Activated B cell treated with CpG ODN at 0.5 μM for 24 hours (primary cell): Measurements from ENCODE around the gene USPL1. TPM values are rescaled to one million over a fixed set of nuclear protein-coding genes. Genes with fewer than 3 reads are reported as not detected.
"Not testable (repeated sequence)": the region's sequence is repeated elsewhere in the genome, so short reads cannot be mapped to it uniquely, and the experiment has no call there.

Experiments used
- ATAC-seq: fragments of 200-7000 bp; cut with Tn5 transposase; one replicate; pipeline ENCODE4 v1.10.0; 2021; ENCODE audit warnings: low read depth, mild to moderate bottlenecking, moderate library complexity
- CTCF ChIA-PET: fragments of 350-600 bp; sonication (Branson Sonifier 250); formaldehyde crosslinking; loops from one replicate; lab custom pipeline; 2021; ENCODE audit warnings: antibody characterized with exemption; lab: Charles Lee
- POLR2A ChIA-PET: fragments of 350-600 bp; sonication (Branson Sonifier 250); formaldehyde crosslinking; loops from one replicate; lab custom pipeline; 2021; ENCODE audit warnings: antibody characterized with exemption; lab: Charles Lee
- DNase-seq: peaks from one replicate; pipeline ENCODE4 v3.0.0; 2022
- H3K27ac Mint-ChIP-seq: one replicate; pipeline ENCODE4 v1.8.0; 2020; ENCODE audit warnings: mixed read lengths
- H3K27me3 Mint-ChIP-seq: one replicate; pipeline ENCODE4 v1.8.0; 2021; ENCODE audit warnings: mixed read lengths
- H3K36me3 Mint-ChIP-seq: one replicate; pipeline ENCODE4 v1.8.0; 2021; ENCODE audit warnings: low read depth, mixed read lengths
- H3K4me1 Mint-ChIP-seq: one replicate; pipeline ENCODE4 v1.8.0; 2021; ENCODE audit warnings: mixed read lengths
- H3K4me3 Mint-ChIP-seq: one replicate; pipeline ENCODE4 v1.8.0; 2020; ENCODE audit warnings: mild to moderate bottlenecking, mixed read lengths
- H3K9me3 Mint-ChIP-seq: one replicate; pipeline ENCODE4 v1.8.0; 2020; ENCODE audit warnings: mixed read lengths
- intact Hi-C: fragments of 100-400 bp; cut with micrococcal nuclease; formaldehyde crosslinking; loops from one replicate; pipeline ENCODE4 v1.15.1; 2024
- total RNA-seq: library from RNA; stranded (reverse); gene quantifications from 2 replicates; pipeline ENCODE4 v1.2.3, GENCODE V29; 2022
- TF ChIP-seq, protein P1 (sequence below): fragments of 200-600 bp; IDR thresholded peaks from one replicate; pipeline ENCODE4 v1.8.0; 2022; ENCODE audit warnings: antibody characterized with exemption, mild to moderate bottlenecking

The USPL1 gene
- total RNA-seq, 1 donor from 2014 or later = 33.6 TPM

DNA sequence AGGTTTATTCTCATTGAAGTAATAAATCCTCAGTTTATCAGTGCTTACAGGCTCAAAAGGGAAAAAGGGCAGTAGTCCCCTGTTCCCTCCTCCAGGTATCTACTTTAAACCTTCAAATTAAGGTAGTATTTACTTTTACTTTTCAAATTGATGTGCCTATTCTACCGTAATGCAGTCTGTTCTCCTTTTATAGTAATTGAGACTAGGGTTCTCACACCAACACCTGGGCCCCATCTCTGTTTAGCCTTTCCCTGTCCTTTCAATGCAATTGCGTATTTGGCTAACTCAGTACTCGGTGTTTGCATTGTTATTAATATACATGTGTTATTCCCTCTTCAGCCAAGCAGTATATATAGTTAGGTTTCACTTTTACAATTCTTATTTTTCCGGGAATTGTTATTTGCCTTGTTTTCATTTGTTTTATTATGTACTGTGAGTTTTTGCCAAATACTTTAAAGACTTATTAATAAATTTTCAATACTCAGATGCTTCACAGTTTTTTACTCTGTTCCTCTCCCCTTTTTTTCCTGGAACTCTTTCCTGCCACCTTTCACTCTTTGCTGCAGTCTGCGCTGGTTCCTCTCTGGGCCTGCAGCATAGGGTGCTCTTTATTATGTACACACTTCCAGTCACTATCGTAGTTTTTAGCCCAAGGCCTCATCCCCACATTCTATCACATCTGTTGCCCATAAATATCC, 30.3 kb downstream of the USPL1 start:
- ChIA-PET POLR2A (interaction anchor here (1.0 to 1.4 kb wide), 2 partner anchors 31 to 32 kb away, joined by 5 read pairs; partner anchors contain the start of gene USPL1), CTCF (no interaction called here)
- H3K27ac Mint-ChIP-seq = peak overlapping the region; percentile 80
- peaks cover 84% of the 10 kb centered on the region for H3K36me3 Mint-ChIP-seq
- H3K9me3 Mint-ChIP-seq = no peaks in the 10 kb centered on the region
- TF ChIP-seq, protein P1, sequence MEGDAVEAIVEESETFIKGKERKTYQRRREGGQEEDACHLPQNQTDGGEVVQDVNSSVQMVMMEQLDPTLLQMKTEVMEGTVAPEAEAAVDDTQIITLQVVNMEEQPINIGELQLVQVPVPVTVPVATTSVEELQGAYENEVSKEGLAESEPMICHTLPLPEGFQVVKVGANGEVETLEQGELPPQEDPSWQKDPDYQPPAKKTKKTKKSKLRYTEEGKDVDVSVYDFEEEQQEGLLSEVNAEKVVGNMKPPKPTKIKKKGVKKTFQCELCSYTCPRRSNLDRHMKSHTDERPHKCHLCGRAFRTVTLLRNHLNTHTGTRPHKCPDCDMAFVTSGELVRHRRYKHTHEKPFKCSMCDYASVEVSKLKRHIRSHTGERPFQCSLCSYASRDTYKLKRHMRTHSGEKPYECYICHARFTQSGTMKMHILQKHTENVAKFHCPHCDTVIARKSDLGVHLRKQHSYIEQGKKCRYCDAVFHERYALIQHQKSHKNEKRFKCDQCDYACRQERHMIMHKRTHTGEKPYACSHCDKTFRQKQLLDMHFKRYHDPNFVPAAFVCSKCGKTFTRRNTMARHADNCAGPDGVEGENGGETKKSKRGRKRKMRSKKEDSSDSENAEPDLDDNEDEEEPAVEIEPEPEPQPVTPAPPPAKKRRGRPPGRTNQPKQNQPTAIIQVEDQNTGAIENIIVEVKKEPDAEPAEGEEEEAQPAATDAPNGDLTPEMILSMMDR = no peak
- no peak for ATAC-seq
- H3K4me1 Mint-ChIP-seq = peaks cover 25% of the 10 kb centered on the region
- intact Hi-C loops = loop anchor here (1.0 to 10.0 kb wide), 3 partner anchors 13 to 157 kb away; no protein-coding TSS in a partner anchor
- no peak for DNase-seq
- peak overlapping the region; percentile 42 for H3K4me3 Mint-ChIP-seq
- H3K27me3 Mint-ChIP-seq = no peaks in the 10 kb centered on the region

DNA sequence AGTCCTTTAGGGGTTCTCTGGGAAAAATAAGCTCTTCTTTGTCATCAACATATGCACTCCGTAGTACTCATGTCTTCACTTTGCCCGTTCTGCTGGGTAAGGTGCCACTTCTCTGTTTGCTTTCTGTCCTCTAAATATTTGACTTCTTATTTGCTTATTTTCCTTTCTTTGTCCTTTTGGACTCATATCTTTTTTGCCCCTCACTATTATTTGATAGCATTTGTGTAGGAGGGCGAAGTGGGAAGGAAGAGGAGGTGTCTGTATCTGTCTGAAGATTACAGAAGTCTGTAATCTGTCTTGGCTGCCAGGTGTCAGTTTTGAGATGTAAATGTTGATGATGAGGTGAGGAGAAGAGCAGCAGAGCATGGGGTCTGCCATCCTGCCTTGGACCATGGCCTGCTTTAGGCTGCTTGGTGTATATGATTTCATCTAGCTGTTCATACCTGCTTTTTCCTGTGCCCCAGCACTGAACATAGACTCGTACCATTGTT, 30.8 kb downstream of the USPL1 start:
- H3K27ac Mint-ChIP-seq = peak overlapping the region; percentile 80
- DNase-seq (no peak), ATAC-seq (peak; percentile 65)
- H3K4me1 Mint-ChIP-seq = peaks cover 25% of the 10 kb centered on the region
- peaks cover 85% of the 10 kb centered on the region for H3K36me3 Mint-ChIP-seq
- TF ChIP-seq, protein P1 = no peak
- intact Hi-C loops = loop anchor here (1.0 to 10.0 kb wide), 3 partner anchors 13 to 156 kb away; no protein-coding TSS in a partner anchor
- H3K9me3 Mint-ChIP-seq = no peaks in the 10 kb centered on the region
- CTCF ChIA-PET = no interaction called here
- POLR2A ChIA-PET = interaction anchor here (1.0 to 1.4 kb wide), 2 partner anchors 31 to 33 kb away, joined by 5 read pairs; partner anchors contain the start of gene USPL1
- peak overlapping the region; percentile 45 for H3K4me3 Mint-ChIP-seq
- H3K27me3 Mint-ChIP-seq = no peaks in the 10 kb centered on the region

DNA sequence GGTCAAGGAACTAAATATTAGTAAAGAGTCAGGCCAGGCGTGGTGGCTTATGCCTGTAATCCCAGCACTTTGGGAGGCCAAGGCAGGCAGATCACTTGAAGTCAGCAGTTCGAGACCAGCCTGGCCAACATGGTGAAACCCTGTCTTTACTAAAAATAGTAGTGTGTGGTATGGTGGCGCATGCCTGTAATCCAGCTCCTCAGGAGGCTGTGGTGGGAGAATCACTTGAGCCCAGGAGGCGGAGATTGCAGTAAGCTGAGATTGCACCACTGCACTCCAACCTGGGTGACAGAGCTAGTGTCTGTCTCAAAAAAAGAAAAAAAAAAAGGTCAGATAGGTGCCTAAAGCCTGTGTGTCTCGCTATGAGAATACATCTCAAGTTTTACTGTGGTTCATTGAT, 33.9 kb downstream of the USPL1 start:
- peaks cover 25% of the 10 kb centered on the region for H3K4me1 Mint-ChIP-seq
- ChIA-PET CTCF (interaction anchor here (1.1 kb wide), 1 partner anchor 14 kb away, joined by 3 read pairs; no protein-coding TSS in a partner anchor), POLR2A (interaction anchor here (0.7 kb wide), 1 partner anchor 265 kb away, joined by 3 read pairs; no protein-coding TSS in a partner anchor)
- H3K27ac Mint-ChIP-seq = peak overlapping the region; percentile 41
- H3K36me3 Mint-ChIP-seq = peaks cover 88% of the 10 kb centered on the region
- DNase-seq, intact Hi-C loops, H3K27me3 Mint-ChIP-seq, H3K4me3 Mint-ChIP-seq, H3K9me3 Mint-ChIP-seq, ATAC-seq: not testable (repeated sequence)

DNA sequence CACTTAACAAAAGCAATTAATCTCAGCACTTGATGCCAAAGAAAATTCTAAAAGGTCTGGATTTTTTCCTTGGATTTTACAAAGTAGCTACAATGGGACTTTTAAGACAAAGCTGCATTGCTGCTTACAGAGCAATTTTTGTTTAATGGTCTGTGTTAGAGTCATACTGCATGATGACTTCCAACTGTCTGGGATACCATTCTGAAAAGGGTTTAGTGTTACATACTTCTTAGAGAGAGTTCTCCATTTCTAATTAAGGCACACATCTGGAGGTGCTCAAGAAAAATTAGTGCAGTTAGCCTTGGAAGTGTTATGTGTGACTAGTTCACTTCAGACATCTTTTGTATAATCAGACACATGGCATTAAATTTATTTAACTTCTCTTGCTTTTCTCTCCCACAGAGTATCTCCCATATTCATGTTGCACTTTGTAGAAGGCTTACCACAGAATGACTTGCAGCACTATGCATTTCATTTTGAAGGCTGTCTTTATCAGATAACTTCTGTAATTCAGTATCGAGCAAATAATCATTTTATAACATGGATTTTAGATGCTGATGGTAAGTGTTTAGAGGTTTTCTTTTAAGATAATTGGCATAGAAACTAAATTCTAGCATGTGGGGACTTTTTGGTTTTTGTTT, 35.1 kb downstream of the USPL1 start:
- Mint-ChIP-seq H3K36me3 (peaks cover 89% of the 10 kb centered on the region), H3K4me3 (no peak overlapping the region), H3K27me3 (no peaks in the 10 kb centered on the region), H3K9me3 (no peaks in the 10 kb centered on the region), H3K27ac (no peak overlapping the region), H3K4me1 (peaks cover 14% of the 10 kb centered on the region)
- no peak for DNase-seq
- TF ChIP-seq, protein P1 = no peak
- ChIA-PET POLR2A (interaction anchor here (0.7 kb wide), 1 partner anchor 24 kb away, joined by 3 read pairs; no protein-coding TSS in a partner anchor), CTCF (interaction anchor here (1.1 kb wide), 1 partner anchor 15 kb away, joined by 3 read pairs; no protein-coding TSS in a partner anchor)
- intact Hi-C loops = no loop called here
- ATAC-seq = no peak

DNA sequence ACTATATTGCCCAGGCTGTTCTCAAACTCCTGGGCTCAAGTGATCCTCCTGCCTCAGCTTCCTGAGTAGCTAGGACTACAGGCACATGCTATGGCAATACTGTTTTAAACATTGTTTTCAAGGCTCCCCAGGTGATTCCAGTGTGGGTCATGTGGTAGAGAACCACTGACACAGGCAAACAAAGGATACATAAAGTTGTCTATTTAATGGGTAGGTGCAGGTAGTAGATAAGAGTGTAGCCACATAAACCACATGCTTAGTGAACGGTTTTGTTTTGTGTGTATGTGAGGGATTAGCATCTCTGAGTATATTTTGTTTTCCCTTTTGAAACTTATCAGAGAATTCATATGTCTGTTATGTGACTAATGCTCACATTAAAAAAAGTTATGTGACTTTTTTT, 36.7 kb downstream of the USPL1 start:
- ChIA-PET CTCF (no interaction called here), POLR2A (no interaction called here)
- Mint-ChIP-seq H3K9me3 (peaks cover 3% of the 10 kb centered on the region), H3K27ac (peak overlapping the region; percentile 9), H3K36me3 (peaks cover 93% of the 10 kb centered on the region), H3K4me1 (peaks cover 6% of the 10 kb centered on the region), H3K4me3 (no peak overlapping the region), H3K27me3 (no peaks in the 10 kb centered on the region)
- DNase-seq = no peak
- intact Hi-C loops = no loop called here
- ATAC-seq = no peak
- TF ChIP-seq, protein P1 = no peak
